ENCODE measurements around the gene SHC4. TPM values are rescaled to one million over a fixed set of nuclear protein-coding genes. Genes with fewer than 3 reads are reported as not detected.

Gene SHC4
- total and polyA plus RNA-seq, 2 of the 13 experiments (the other 11 are each of a cell fraction or from before 2014, with no cell fraction given): 0.04 TPM; not detected in 1

DNA sequence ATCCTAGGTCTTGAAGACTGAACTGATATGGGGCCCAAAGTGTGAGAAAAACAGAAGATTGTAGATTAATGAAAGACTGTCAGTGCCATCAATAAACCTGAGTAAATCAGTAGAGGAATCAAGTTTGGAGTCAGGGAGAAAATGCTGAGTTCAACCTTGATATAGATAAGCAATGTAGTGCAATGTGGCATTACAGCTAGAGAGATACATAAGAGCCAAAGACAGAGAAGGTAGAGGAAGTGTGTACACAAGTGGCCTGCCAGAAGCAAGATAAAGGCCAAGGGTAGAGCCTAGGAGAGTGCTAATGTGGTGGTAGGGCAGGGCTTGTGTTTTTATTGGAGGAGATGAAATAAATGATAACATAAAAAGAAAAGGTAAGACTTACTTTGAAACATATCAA, 111.8 kb downstream of the SHC4 start:
- no peak for ATAC-seq
- Histone ChIP-seq H3K4me2 (ENCODE audit: low read depth, low read length) (no peak overlapping the region), H3K9ac (ENCODE audit: insufficient read depth, low read depth, low read length) (no peak overlapping the region), H3K36me3 (replicated peaks in 1 of 2; ENCODE audit: control insufficient read depth in 1 of 2, insufficient read depth in 2 of 2, low read length in 2 of 2) (no peaks in the 10 kb centered on the region), H2AFZ (ENCODE audit: low read length) (no peak overlapping the region), H3K27ac (ENCODE audit: extremely low read length, insufficient read depth, low read length) (no peak overlapping the region), H3K27me3 (ENCODE audit: control insufficient read depth in 1 of 2, insufficient read depth in 2 of 2, low read length in 2 of 2) (no peaks in the 10 kb centered on the region; a peak in 1 of 5 replicates), H3K79me2 (ENCODE audit: insufficient read depth, low read length) (no peaks in the 10 kb centered on the region), H3K9me3 (ENCODE audit: low read length) (no peaks in the 10 kb centered on the region), H3K4me1 (ENCODE audit: insufficient read depth, low read length) (peaks cover 11% of the 10 kb centered on the region), H3K4me3 (replicated peaks in 1 of 3; ENCODE audit: insufficient read depth in 1 of 3, low read depth in 2 of 3, low read length in 3 of 3) (no peak overlapping the region), H4K20me1 (ENCODE audit: insufficient read depth, low read length) (no peaks in the 10 kb centered on the region)
- ChIA-PET POLR2A (no interaction called here), CTCF (ENCODE audit: low intra/inter-chr PET ratio, low total read pairs) (no interaction called here)
- no peak for TF ChIP-seq NCOR1 (IDR thresholded peaks at IDR 0.05; ENCODE audit: borderline replicate concordance, low read length)
- TF ChIP-seq HNRNPL (IDR thresholded peaks at IDR 0.05; ENCODE audit: low read depth, low read length): no peak
- no peak for TF ChIP-seq TARDBP (CRISPR knock-in tag; IDR thresholded peaks at IDR 0.05)
- no peak for TF ChIP-seq ZSCAN25 (CRISPR knock-in tag; IDR thresholded peaks at IDR 0.05)
- TF ChIP-seq ZNF644 (CRISPR knock-in tag; IDR thresholded peaks at IDR 0.05; ENCODE audit: low read depth): no peak
- TF ChIP-seq ZNF737 (CRISPR knock-in tag; IDR thresholded peaks at IDR 0.05; ENCODE audit: borderline replicate concordance): no peak
- TF ChIP-seq CBFB (CRISPR knock-in tag; IDR thresholded peaks at IDR 0.05): no peak
- TF ChIP-seq SPEN (CRISPR knock-in tag; IDR thresholded peaks at IDR 0.05; ENCODE audit: low read depth): no peak
- no peak for DNase-seq (ENCODE audit: low spot score)
- in situ Hi-C loops (cut with HindIII; ENCODE audit: extremely low pct_ligation_motif_present, low pct_unique_long_range_greater_than_20kb) (loop anchor here (25.0 kb wide), 1 partner anchor 235 kb away; no protein-coding TSS in a partner anchor), intact Hi-C loops (cut with micrococcal nuclease; ENCODE audit: unreplicated experiment) (no loop called here)
- no peak for FAIRE-seq
- BruUV-seq (replicated peaks): no TSS peak

DNA sequence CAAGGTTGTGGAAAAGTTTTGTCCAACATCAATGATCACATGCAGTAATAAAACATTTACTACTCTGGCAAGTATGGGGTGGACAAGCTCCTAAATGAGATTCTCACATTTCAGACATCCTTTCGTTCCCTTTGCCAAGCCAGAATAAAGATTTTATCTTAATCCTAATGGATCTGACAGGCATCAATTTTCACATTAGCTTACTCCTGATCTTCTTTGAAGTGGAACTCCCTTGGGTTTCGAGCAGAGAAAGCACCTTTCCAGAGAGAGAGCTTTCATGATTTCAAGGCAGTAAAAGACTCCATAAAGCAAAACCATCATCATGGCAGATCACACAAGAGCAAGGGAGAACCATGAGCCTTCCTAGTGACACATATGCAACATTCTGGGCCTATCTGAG, 113.1 kb downstream of the SHC4 start:
- no TSS peak for BruUV-seq (replicated peaks)
- H3K9me3 ChIP-seq (ENCODE audit: low read length): no peaks in the 10 kb centered on the region
- intact Hi-C loops (cut with micrococcal nuclease; ENCODE audit: unreplicated experiment) (no loop called here), in situ Hi-C loops (cut with HindIII; ENCODE audit: extremely low pct_ligation_motif_present, low pct_unique_long_range_greater_than_20kb) (loop anchor here (25.0 kb wide), 1 partner anchor 237 kb away; no protein-coding TSS in a partner anchor)
- H3K27me3 ChIP-seq (ENCODE audit: control insufficient read depth in 1 of 2, insufficient read depth in 2 of 2, low read length in 2 of 2): no peaks in the 10 kb centered on the region; a peak in 1 of 5 replicates
- H3K27ac ChIP-seq (ENCODE audit: extremely low read length, insufficient read depth, low read length): no peak overlapping the region
- ChIA-PET CTCF (ENCODE audit: low intra/inter-chr PET ratio, low total read pairs) (no interaction called here), POLR2A (no interaction called here)
- no peak overlapping the region for H2AFZ ChIP-seq (ENCODE audit: low read length)
- no peaks in the 10 kb centered on the region for H3K36me3 ChIP-seq (replicated peaks in 1 of 2; ENCODE audit: control insufficient read depth in 1 of 2, insufficient read depth in 2 of 2, low read length in 2 of 2)
- no peak for FAIRE-seq
- H3K9ac ChIP-seq (ENCODE audit: insufficient read depth, low read depth, low read length): no peak overlapping the region
- ATAC-seq: no peak
- peaks cover 5% of the 10 kb centered on the region for H3K4me1 ChIP-seq (ENCODE audit: insufficient read depth, low read length)
- no peaks in the 10 kb centered on the region for H3K79me2 ChIP-seq (ENCODE audit: insufficient read depth, low read length)
- no peaks in the 10 kb centered on the region for H4K20me1 ChIP-seq (ENCODE audit: insufficient read depth, low read length)
- no peak overlapping the region for H3K4me3 ChIP-seq (replicated peaks in 1 of 3; ENCODE audit: insufficient read depth in 1 of 3, low read depth in 2 of 3, low read length in 3 of 3)
- H3K4me2 ChIP-seq (ENCODE audit: low read depth, low read length): no peak overlapping the region
- DNase-seq (ENCODE audit: low spot score): no peak
- 12% methylated on average over 2 of the region's 2 CpGs for WGBS (ENCODE audit: low lambda C conversion rate)
- no peak for TF ChIP-seq ZNF251 (CRISPR knock-in tag; IDR thresholded peaks at IDR 0.05)
- TF ChIP-seq, protein P1, sequence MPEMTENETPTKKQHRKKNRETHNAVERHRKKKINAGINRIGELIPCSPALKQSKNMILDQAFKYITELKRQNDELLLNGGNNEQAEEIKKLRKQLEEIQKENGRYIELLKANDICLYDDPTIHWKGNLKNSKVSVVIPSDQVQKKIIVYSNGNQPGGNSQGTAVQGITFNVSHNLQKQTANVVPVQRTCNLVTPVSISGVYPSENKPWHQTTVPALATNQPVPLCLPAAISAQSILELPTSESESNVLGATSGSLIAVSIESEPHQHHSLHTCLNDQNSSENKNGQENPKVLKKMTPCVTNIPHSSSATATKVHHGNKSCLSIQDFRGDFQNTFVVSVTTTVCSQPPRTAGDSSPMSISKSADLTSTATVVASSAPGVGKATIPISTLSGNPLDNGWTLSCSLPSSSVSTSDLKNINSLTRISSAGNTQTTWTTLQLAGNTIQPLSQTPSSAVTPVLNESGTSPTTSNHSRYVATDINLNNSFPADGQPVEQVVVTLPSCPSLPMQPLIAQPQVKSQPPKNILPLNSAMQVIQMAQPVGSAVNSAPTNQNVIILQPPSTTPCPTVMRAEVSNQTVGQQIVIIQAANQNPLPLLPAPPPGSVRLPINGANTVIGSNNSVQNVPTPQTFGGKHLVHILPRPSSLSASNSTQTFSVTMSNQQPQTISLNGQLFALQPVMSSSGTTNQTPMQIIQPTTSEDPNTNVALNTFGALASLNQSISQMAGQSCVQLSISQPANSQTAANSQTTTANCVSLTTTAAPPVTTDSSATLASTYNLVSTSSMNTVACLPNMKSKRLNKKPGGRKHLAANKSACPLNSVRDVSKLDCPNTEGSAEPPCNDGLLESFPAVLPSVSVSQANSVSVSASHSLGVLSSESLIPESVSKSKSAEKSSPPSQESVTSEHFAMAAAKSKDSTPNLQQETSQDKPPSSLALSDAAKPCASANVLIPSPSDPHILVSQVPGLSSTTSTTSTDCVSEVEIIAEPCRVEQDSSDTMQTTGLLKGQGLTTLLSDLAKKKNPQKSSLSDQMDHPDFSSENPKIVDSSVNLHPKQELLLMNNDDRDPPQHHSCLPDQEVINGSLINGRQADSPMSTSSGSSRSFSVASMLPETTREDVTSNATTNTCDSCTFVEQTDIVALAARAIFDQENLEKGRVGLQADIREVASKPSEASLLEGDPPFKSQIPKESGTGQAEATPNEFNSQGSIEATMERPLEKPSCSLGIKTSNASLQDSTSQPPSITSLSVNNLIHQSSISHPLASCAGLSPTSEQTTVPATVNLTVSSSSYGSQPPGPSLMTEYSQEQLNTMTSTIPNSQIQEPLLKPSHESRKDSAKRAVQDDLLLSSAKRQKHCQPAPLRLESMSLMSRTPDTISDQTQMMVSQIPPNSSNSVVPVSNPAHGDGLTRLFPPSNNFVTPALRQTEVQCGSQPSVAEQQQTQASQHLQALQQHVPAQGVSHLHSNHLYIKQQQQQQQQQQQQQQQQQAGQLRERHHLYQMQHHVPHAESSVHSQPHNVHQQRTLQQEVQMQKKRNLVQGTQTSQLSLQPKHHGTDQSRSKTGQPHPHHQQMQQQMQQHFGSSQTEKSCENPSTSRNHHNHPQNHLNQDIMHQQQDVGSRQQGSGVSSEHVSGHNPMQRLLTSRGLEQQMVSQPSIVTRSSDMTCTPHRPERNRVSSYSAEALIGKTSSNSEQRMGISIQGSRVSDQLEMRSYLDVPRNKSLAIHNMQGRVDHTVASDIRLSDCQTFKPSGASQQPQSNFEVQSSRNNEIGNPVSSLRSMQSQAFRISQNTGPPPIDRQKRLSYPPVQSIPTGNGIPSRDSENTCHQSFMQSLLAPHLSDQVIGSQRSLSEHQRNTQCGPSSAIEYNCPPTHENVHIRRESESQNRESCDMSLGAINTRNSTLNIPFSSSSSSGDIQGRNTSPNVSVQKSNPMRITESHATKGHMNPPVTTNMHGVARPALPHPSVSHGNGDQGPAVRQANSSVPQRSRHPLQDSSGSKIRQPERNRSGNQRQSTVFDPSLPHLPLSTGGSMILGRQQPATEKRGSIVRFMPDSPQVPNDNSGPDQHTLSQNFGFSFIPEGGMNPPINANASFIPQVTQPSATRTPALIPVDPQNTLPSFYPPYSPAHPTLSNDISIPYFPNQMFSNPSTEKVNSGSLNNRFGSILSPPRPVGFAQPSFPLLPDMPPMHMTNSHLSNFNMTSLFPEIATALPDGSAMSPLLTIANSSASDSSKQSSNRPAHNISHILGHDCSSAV (CRISPR knock-in tag; IDR thresholded peaks at IDR 0.05; ENCODE audit: borderline replicate concordance): no peak
- no peak for TF ChIP-seq ZNF101 (CRISPR knock-in tag; IDR thresholded peaks at IDR 0.05; ENCODE audit: borderline replicate concordance, low read depth)
- no peak for TF ChIP-seq SIX4 (CRISPR knock-in tag; IDR thresholded peaks at IDR 0.05)
- no peak for TF ChIP-seq ZNF75D (CRISPR knock-in tag; IDR thresholded peaks at IDR 0.05; ENCODE audit: borderline replicate concordance)
